IMR-90 (cell line): ENCODE data around the gene TIAM2.

Experiments
- BHLHE40 ChIP-seq: fragments of 150-350 bp; IDR thresholded peaks from 2 replicates; pipeline ENCODE4 v1.6.1; 2016; ENCODE audit warnings: mild to moderate bottlenecking, low read depth, low read length
- CTCF ChIP-seq: conservative IDR thresholded peaks from 2 replicates; pipeline ENCODE4 v1.5.1; 2012; ENCODE audit warnings: mild to moderate bottlenecking, low read depth, low read length, improper control_type of control experiment
- RAD21 ChIP-seq: IDR thresholded peaks from 2 replicates; pipeline ENCODE4 v1.6.1; 2012; ENCODE audit warnings: low read length, improper control_type of control experiment

- no peak for TF ChIP-seq BHLHE40
- no peak for TF ChIP-seq RAD21
- no peak for TF ChIP-seq CTCF
Observed at GRCh38 chr6:155221086-155221485, 226.0 kb downstream of the TIAM2 start.
